ENCODE data around the gene YIPF5.

YIPF5 gene

DNA sequence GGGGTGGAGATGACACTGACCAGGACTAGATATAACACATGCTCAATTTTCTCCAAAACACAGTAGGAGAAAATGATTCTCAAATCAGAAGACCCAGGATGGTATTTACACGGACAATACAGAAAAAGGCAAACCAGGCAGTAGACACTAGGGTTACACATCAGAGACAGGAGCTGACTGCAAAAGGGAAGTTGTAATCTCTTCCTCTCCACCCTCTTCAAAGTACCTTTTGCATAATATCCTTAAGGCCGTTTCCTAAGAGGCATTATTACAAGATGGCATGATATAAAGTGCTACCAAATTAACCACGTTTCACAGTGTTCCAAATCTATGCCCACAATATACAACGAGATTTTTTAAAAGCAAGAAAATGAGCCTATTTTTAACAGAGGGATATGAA lies 39.2 kb downstream of the YIPF5 start:
- DNase-seq (ENCODE audit: extremely low read depth, low read depth): no peak
- TF ChIP-seq, protein P1, sequence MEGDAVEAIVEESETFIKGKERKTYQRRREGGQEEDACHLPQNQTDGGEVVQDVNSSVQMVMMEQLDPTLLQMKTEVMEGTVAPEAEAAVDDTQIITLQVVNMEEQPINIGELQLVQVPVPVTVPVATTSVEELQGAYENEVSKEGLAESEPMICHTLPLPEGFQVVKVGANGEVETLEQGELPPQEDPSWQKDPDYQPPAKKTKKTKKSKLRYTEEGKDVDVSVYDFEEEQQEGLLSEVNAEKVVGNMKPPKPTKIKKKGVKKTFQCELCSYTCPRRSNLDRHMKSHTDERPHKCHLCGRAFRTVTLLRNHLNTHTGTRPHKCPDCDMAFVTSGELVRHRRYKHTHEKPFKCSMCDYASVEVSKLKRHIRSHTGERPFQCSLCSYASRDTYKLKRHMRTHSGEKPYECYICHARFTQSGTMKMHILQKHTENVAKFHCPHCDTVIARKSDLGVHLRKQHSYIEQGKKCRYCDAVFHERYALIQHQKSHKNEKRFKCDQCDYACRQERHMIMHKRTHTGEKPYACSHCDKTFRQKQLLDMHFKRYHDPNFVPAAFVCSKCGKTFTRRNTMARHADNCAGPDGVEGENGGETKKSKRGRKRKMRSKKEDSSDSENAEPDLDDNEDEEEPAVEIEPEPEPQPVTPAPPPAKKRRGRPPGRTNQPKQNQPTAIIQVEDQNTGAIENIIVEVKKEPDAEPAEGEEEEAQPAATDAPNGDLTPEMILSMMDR (IDR thresholded peaks at IDR 0.05; ENCODE audit: low read depth, low read length, missing control alignments): no peak
- no peak overlapping the region for H3K4me3 ChIP-seq (replicated peaks; ENCODE audit: low read depth, low read length)

DNA sequence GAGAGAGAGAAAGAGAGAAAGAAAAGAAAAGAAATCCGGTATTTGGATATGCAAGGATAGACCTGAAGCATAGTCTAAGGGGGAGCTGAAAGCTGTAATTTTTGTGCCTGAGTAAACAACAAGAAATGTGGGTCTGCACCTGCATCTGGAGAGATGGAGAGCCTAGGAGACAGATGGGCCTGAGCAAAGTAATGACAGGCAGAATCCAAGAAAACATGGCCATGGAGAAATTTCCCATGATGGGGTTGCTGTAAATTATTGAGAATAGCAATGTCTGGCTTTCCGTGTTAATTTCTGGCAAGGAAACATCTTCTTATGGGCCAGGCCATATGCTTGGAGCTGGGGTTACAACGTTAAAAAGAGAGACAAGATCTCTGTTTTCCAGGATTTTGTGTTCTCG lies 40.2 kb downstream of the YIPF5 start:
- no peak overlapping the region for H3K4me3 ChIP-seq (replicated peaks; ENCODE audit: low read depth, low read length)
- TF ChIP-seq, protein P1 (IDR thresholded peaks at IDR 0.05; ENCODE audit: low read depth, low read length, missing control alignments): no peak
- DNase-seq (ENCODE audit: extremely low read depth, low read depth): no peak

DNA sequence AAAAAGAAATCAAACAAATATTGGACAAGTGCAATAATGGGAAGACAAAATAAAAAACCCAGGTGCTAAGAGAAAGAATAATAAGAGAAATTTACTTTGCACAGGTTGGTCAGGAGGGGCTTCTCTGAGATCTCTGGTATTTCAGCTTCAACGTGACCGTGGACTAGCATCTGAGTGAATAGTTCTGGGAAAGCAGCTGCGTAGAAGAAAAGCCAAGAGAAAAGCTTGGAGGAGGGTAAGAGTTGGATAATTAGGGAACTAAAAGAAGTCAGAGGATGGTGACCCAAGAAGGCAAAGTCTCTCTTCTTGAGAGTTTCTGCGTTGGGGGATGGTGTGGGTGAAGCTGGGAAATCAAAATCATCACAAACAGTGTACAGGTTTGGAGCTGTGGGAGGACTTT lies 41.6 kb downstream of the YIPF5 start:
- H3K4me3 ChIP-seq (replicated peaks; ENCODE audit: low read depth, low read length): no peak overlapping the region
- no peak for DNase-seq (ENCODE audit: extremely low read depth, low read depth)
- TF ChIP-seq, protein P1 (IDR thresholded peaks at IDR 0.05; ENCODE audit: low read depth, low read length, missing control alignments): no peak

DNA sequence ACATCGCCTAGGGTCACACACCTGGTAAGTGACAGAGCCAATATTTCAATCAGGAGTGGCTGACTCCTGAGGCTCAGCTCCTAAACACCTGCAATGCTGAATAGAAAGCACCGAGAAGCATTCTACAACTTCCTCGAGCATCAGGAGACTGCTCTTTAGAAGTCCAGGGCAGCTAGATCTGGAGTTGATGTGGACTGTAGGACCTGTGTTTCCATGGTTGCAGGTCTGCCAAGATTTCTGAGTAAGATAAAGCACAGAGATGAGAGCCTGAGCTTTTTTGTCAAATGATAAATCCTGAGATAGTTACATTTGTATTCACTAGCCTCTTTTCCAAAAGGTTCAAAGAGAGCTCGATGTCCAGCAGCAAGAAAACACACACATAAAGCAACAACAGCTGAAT lies 43.8 kb downstream of the YIPF5 start:
- TF ChIP-seq, protein P1 (IDR thresholded peaks at IDR 0.05; ENCODE audit: low read depth, low read length, missing control alignments): no peak
- H3K4me3 ChIP-seq (replicated peaks; ENCODE audit: low read depth, low read length): no peak overlapping the region
- DNase-seq (ENCODE audit: extremely low read depth, low read depth): no peak

DNA sequence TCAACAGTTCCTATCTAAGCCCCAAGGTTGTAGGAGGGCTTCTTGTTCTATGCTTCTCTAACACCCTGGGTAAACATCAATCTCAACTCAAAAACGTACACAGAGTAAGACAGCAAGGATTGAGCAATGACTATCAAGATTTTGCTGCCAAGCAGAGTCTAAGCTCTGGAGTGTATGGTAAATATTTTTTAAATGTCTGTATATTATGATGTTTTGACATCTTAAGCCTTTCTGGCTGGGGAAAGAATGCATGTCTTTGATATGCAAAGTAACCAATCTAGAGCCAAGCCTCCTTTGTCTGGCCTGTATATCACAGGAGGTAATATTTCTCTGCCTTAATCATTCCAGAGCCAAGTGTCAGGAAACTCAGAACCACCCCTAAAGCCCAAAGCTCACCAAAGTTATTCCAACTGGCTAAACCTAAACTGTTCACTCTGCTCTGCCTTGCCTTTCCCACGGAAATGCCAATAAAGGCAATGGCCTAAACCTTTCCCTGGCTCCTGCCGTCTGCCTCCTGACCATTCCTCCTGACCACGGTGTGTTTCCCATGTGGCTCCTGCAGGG lies 45.2 kb downstream of the YIPF5 start:
- H3K4me3 ChIP-seq (replicated peaks; ENCODE audit: low read depth, low read length): no peak overlapping the region
- TF ChIP-seq, protein P1 (IDR thresholded peaks at IDR 0.05; ENCODE audit: low read depth, low read length, missing control alignments): no peak
- no peak for DNase-seq (ENCODE audit: extremely low read depth, low read depth)

- no peak for DNase-seq (ENCODE audit: extremely low read depth, low read depth)
- TF ChIP-seq, protein P1 (IDR thresholded peaks at IDR 0.05; ENCODE audit: low read depth, low read length, missing control alignments): no peak
Observed at GRCh38 chr5:144122641-144123040, 47.8 kb downstream of the YIPF5 start.

GRCh38 chr5:144122081-144122480 lies 48.4 kb downstream of the YIPF5 start:
- DNase-seq (ENCODE audit: extremely low read depth, low read depth): no peak
- TF ChIP-seq, protein P1 (IDR thresholded peaks at IDR 0.05; ENCODE audit: low read depth, low read length, missing control alignments): no peak
- H3K4me3 ChIP-seq (replicated peaks; ENCODE audit: low read depth, low read length): no peak overlapping the region

More at GRCh38 chr5:144122641-144123040, 47.8 kb downstream of the YIPF5 start:
- no peak overlapping the region for H3K4me3 ChIP-seq (replicated peaks; ENCODE audit: low read depth, low read length)
